ENCODE data around the gene TJAP1. TPM values are rescaled to one million over a fixed set of nuclear protein-coding genes. Genes with fewer than 3 reads are reported as not detected.

The TJAP1 gene
- polyA plus RNA-seq, 2 of the 4 experiments (the other 2 are of a cell fraction) = 13.1 to 15.7 TPM

DNA sequence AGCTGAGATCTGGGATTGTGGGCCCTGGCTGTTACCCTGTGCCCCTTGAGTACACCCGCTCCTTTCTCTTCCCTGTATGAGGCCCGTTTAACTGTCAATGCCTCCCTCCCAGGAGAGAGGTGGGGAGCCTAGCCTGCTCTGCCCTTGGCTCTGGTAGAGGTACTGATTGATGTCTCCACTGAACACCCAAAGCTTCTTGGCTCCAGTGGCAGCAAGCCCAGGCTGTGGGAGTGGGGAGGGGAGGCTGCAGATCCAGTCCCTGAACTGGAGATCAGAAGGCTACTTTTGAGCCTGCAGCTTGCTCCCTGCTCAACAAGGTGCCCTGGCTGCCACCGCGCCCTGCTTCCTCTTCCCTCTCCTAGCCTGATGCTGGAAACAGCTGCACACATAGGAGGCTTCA, 25.3 kb downstream of the TJAP1 start:
- no peak overlapping the region for H3K27ac ChIP-seq
- ATAC-seq (no peak), DNase-seq (ENCODE audit: low read depth in 1 of 2, low spot score in 1 of 2) (no peak), FAIRE-seq (no peak)
- H3K9me3 ChIP-seq = no peaks in the 10 kb centered on the region
- H3K4me2 ChIP-seq = no peak overlapping the region
- ChIA-PET CTCF (interaction anchor here (1.5 to 1.6 kb wide), 2 partner anchors 10 to 46 kb away, joined by 6 to 9 read pairs; no protein-coding TSS in a partner anchor), POLR2A (interaction anchor here (0.5 to 1.1 kb wide), 3 partner anchors 45 to 133 kb away, joined by 3 read pairs; partner anchors contain the start of genes DLK2 and ZNF318)
- 100% methylated on average over 1 of the region's 4 CpGs for WGBS (ENCODE audit: missing lambda C conversion rate)
- no peak for TF ChIP-seq JUNB (IDR thresholded peaks at IDR 0.05)
- no peak for TF ChIP-seq TP53 (CRISPR knock-in tag; IDR thresholded peaks at IDR 0.05)
- no peak for TF ChIP-seq MAZ (IDR thresholded peaks at IDR 0.05; ENCODE audit: borderline replicate concordance, low read depth, low read length)
- TF ChIP-seq HOXB5 (CRISPR knock-in tag; IDR thresholded peaks at IDR 0.05) = no peak
- H3K4me1 ChIP-seq = no peaks in the 10 kb centered on the region
- H3K4me3 ChIP-seq = no peak overlapping the region

GRCh38 chr6:43503443-43503842, 26.1 kb downstream of the TJAP1 start:
- no peak for DNase-seq (ENCODE audit: low read depth in 1 of 2, low spot score in 1 of 2)
- Histone ChIP-seq H3K4me3 (no peak overlapping the region), H3K9me3 (no peaks in the 10 kb centered on the region), H3K27ac (no peak overlapping the region), H3K4me2 (no peak overlapping the region), H3K4me1 (no peaks in the 10 kb centered on the region)
- ATAC-seq = no peak
- no peak for TF ChIP-seq ZFP36 (IDR thresholded peaks at IDR 0.05; ENCODE audit: borderline replicate concordance, partially characterized antibody)
- no peak for TF ChIP-seq REST (IDR thresholded peaks at IDR 0.05)
- no peak for TF ChIP-seq CBX2 (IDR thresholded peaks at IDR 0.05; ENCODE audit: borderline replicate concordance, low read depth)
- TF ChIP-seq KDM1A (IDR thresholded peaks at IDR 0.05; ENCODE audit: low read depth) = no peak
- no peak for TF ChIP-seq FOXS1 (CRISPR knock-in tag; IDR thresholded peaks at IDR 0.05)
- TF ChIP-seq FOSL2 (IDR thresholded peaks at IDR 0.05) = no peak
- TF ChIP-seq FOSL2 (CRISPR knock-in tag; IDR thresholded peaks at IDR 0.05) = no peak
- no peak for TF ChIP-seq KDM5A (IDR thresholded peaks at IDR 0.05)
- TF ChIP-seq, protein P1, sequence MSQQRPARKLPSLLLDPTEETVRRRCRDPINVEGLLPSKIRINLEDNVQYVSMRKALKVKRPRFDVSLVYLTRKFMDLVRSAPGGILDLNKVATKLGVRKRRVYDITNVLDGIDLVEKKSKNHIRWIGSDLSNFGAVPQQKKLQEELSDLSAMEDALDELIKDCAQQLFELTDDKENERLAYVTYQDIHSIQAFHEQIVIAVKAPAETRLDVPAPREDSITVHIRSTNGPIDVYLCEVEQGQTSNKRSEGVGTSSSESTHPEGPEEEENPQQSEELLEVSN (IDR thresholded peaks at IDR 0.05; ENCODE audit: borderline replicate concordance, low read depth) = no peak
- TF ChIP-seq CEBPB (IDR thresholded peaks at IDR 0.05) = no peak
- TF ChIP-seq RARB (CRISPR knock-in tag; IDR thresholded peaks at IDR 0.05) = no peak
- TF ChIP-seq ZSCAN20 (CRISPR knock-in tag; IDR thresholded peaks at IDR 0.05) = no peak
- 97% methylated on average over 8 of the region's 8 CpGs for WGBS (ENCODE audit: missing lambda C conversion rate)
- POLR2A ChIA-PET = interaction anchor here (1.0 to 1.1 kb wide), 2 partner anchors 48 to 134 kb away, joined by 3 read pairs; partner anchors contain the start of genes DLK2 and ZNF318
- CTCF ChIA-PET = interaction anchor here (1.2 to 1.6 kb wide), 5 partner anchors 11 to 241 kb away, joined by 3 to 9 read pairs (median 4); partner anchors contain the start of gene CRIP3
- FAIRE-seq = no peak

DNA sequence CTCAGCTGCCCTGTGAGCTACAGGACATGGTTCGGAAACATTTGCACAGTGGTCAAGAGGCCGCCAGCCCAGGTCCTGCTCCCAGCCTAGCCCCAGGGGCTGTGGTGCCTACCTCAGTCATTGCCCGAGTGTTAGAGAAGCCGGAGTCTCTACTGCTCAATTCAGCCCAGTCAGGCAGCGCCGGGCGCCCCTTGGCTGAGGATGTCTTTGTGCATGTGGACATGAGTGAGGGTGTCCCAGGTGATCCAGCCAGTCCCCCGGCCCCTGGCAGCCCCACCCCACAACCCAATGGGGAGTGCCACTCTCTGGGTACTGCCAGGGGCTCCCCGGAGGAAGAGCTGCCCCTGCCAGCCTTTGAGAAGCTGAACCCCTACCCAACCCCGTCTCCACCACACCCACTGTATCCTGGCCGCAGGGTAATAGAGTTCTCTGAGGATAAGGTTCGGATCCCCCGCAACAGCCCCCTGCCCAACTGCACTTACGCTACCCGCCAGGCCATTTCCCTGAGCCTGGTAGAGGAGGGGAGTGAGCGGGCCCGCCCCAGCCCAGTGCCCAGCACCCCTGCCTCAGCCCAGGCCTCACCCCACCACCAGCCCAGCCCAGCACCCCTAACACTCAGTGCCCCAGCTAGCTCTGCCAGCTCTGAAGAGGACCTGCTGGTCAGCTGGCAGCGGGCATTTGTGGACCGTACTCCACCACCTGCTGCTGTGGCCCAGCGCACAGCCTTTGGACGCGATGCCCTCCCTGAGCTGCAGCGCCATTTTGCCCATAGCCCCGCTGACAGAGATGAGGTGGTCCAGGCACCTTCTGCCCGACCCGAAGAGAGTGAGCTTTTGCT, 27.6 kb downstream of the TJAP1 start:
- ChIA-PET CTCF (interaction anchor here (0.6 to 5.9 kb wide), 14 partner anchors 9 to 275 kb away, joined by 3 to 79 read pairs (median 8); partner anchors contain the start of genes CRIP3, DNPH1, POLR1C and YIPF3), POLR2A (interaction anchor here (0.5 kb wide), 1 partner anchor 48 kb away, joined by 9 read pairs; no protein-coding TSS in a partner anchor)
- ATAC-seq (no peak), DNase-seq (ENCODE audit: low read depth in 1 of 2, low spot score in 1 of 2) (no peak), FAIRE-seq (no peak)
- Histone ChIP-seq H3K4me2 (no peak overlapping the region), H3K4me1 (0 out of 3 replicates have a peak, but pooled peaks cover 4% of the 10 kb centered on the region), H3K9me3 (no peaks in the 10 kb centered on the region), H3K4me3 (no peak overlapping the region), H3K27ac (no peak overlapping the region)
- TF ChIP-seq POLR2A (IDR thresholded peaks at IDR 0.05; ENCODE audit: low read length) (no peak), HOXB13 (CRISPR knock-in tag; IDR thresholded peaks at IDR 0.05; ENCODE audit: low read depth) (no peak), SREBF2 (IDR thresholded peaks at IDR 0.05) (no peak), KDM1A (IDR thresholded peaks at IDR 0.05; ENCODE audit: low read depth) (no peak), PHF8 (IDR thresholded peaks at IDR 0.05; ENCODE audit: borderline replicate concordance, low read depth) (no peak), NR3C1 (IDR thresholded peaks at IDR 0.05) (no peak), HES2 (IDR thresholded peaks at IDR 0.05) (no peak), FOXS1 (CRISPR knock-in tag; IDR thresholded peaks at IDR 0.05) (no peak), HOXB5 (CRISPR knock-in tag; IDR thresholded peaks at IDR 0.05) (no peak), HOXA7 (CRISPR knock-in tag; IDR thresholded peaks at IDR 0.05) (no peak), CEBPB (IDR thresholded peaks at IDR 0.05) (no peak), ZFP36 (IDR thresholded peaks at IDR 0.05; ENCODE audit: borderline replicate concordance, partially characterized antibody) (no peak)
- TF ChIP-seq, protein P1 (IDR thresholded peaks at IDR 0.05; ENCODE audit: borderline replicate concordance, low read depth) = no peak
- TF ChIP-seq, protein P2, sequence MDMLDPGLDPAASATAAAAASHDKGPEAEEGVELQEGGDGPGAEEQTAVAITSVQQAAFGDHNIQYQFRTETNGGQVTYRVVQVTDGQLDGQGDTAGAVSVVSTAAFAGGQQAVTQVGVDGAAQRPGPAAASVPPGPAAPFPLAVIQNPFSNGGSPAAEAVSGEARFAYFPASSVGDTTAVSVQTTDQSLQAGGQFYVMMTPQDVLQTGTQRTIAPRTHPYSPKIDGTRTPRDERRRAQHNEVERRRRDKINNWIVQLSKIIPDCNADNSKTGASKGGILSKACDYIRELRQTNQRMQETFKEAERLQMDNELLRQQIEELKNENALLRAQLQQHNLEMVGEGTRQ (IDR thresholded peaks at IDR 0.05) = no peak
- TF ChIP-seq, protein P3, sequence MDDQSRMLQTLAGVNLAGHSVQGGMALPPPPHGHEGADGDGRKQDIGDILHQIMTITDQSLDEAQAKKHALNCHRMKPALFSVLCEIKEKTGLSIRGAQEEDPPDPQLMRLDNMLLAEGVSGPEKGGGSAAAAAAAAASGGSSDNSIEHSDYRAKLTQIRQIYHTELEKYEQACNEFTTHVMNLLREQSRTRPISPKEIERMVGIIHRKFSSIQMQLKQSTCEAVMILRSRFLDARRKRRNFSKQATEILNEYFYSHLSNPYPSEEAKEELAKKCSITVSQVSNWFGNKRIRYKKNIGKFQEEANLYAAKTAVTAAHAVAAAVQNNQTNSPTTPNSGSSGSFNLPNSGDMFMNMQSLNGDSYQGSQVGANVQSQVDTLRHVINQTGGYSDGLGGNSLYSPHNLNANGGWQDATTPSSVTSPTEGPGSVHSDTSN (IDR thresholded peaks at IDR 0.05) = no peak
- 98% methylated on average over 7 of the region's 26 CpGs for WGBS (ENCODE audit: missing lambda C conversion rate)

Data from A549 (cell line).